ENCODE results near the gene MGRN1. TPM values are rescaled to one million over a fixed set of nuclear protein-coding genes. Genes with fewer than 3 reads are reported as not detected.

MGRN1 gene
- total RNA-seq, 1 experiment from 2014 or later = 61.3 TPM

DNA sequence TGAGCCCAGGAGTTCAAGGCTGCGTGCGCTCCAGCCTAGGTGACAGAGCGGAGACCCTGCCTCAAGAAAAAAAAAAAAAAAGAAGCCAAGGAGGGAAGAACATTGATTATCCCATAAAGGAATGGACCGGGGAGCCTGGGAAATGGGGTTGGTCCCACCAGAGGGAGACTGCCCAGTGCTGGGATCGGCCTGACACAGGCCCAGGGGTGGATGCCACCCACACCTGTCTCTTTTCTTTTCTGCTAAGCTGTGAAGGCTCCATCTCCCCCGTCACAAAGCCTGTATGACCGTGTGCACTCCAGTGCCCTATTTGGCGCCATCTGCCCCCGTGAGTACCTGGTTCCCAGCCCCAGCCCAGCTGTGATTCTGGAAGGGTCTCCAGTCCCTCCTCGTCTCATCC, 25.6 kb upstream of the MGRN1 start:
- POLR2A ChIA-PET = interaction anchor here (5.1 kb wide), 1 partner anchor 17 kb away, joined by 24 read pairs; the partner anchor contains the start of gene UBALD1
- Mint-ChIP-seq H3K4me3 (ENCODE audit: unreplicated experiment) (no peak overlapping the region), H3K27ac (ENCODE audit: low read depth, unreplicated experiment) (no peak overlapping the region), H3K9me3 (ENCODE audit: unreplicated experiment) (no peaks in the 10 kb centered on the region), H3K4me1 (ENCODE audit: insufficient read depth, unreplicated experiment) (no peaks in the 10 kb centered on the region), H3K36me3 (ENCODE audit: insufficient read depth, unreplicated experiment) (no peaks in the 10 kb centered on the region), H3K27me3 (ENCODE audit: insufficient read depth, unreplicated experiment) (peaks cover 11% of the 10 kb centered on the region)
- intact Hi-C loops (cut with micrococcal nuclease) = no loop called here
- CTCF ChIA-PET = interaction anchor here (0.6 to 2.3 kb wide), 3 partner anchors 11 to 15 kb away, joined by 3 to 10 read pairs (median 6); no protein-coding TSS in a partner anchor
- no TSS peak for BruUV-seq (replicated peaks)
- TF ChIP-seq, protein P1, sequence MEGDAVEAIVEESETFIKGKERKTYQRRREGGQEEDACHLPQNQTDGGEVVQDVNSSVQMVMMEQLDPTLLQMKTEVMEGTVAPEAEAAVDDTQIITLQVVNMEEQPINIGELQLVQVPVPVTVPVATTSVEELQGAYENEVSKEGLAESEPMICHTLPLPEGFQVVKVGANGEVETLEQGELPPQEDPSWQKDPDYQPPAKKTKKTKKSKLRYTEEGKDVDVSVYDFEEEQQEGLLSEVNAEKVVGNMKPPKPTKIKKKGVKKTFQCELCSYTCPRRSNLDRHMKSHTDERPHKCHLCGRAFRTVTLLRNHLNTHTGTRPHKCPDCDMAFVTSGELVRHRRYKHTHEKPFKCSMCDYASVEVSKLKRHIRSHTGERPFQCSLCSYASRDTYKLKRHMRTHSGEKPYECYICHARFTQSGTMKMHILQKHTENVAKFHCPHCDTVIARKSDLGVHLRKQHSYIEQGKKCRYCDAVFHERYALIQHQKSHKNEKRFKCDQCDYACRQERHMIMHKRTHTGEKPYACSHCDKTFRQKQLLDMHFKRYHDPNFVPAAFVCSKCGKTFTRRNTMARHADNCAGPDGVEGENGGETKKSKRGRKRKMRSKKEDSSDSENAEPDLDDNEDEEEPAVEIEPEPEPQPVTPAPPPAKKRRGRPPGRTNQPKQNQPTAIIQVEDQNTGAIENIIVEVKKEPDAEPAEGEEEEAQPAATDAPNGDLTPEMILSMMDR (IDR thresholded peaks at IDR 0.05; ENCODE audit: unreplicated experiment) = no peak
- no peak for DNase-seq (ENCODE audit: unreplicated experiment)

DNA sequence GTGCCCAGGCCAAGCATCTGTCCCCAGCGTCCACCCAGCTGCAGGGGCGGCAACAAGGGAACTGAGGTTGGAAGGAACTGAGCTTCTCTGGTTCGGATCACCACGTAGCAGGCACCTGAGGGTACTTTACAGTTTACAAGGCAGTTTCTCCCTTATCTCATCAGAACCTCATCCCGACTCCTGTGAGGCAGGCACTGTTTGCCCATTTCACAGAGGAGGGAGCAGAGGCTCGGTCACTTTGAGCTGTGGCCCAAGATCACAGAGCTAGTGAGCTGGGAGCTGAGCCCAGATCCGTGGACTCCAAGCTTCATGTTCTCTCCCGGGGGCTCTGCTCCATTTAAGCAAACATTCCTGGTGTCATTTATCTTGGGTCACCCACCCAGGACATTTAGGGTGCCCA, 25.1 kb upstream of the MGRN1 start:
- Mint-ChIP-seq H3K36me3 (ENCODE audit: insufficient read depth, unreplicated experiment) (no peaks in the 10 kb centered on the region), H3K27me3 (ENCODE audit: insufficient read depth, unreplicated experiment) (peaks cover 11% of the 10 kb centered on the region), H3K4me3 (ENCODE audit: unreplicated experiment) (no peak overlapping the region), H3K9me3 (ENCODE audit: unreplicated experiment) (no peaks in the 10 kb centered on the region), H3K27ac (ENCODE audit: low read depth, unreplicated experiment) (no peak overlapping the region), H3K4me1 (ENCODE audit: insufficient read depth, unreplicated experiment) (no peaks in the 10 kb centered on the region)
- intact Hi-C loops (cut with micrococcal nuclease) = no loop called here
- TF ChIP-seq, protein P1 (IDR thresholded peaks at IDR 0.05; ENCODE audit: unreplicated experiment) = no peak
- POLR2A ChIA-PET = interaction anchor here (5.1 kb wide), 1 partner anchor 16 kb away, joined by 24 read pairs; the partner anchor contains the start of gene UBALD1
- CTCF ChIA-PET = interaction anchor here (0.6 to 2.3 kb wide), 2 partner anchors 14 to 15 kb away, joined by 3 to 10 read pairs; no protein-coding TSS in a partner anchor
- DNase-seq (ENCODE audit: unreplicated experiment) = no peak
- no TSS peak for BruUV-seq (replicated peaks)

DNA sequence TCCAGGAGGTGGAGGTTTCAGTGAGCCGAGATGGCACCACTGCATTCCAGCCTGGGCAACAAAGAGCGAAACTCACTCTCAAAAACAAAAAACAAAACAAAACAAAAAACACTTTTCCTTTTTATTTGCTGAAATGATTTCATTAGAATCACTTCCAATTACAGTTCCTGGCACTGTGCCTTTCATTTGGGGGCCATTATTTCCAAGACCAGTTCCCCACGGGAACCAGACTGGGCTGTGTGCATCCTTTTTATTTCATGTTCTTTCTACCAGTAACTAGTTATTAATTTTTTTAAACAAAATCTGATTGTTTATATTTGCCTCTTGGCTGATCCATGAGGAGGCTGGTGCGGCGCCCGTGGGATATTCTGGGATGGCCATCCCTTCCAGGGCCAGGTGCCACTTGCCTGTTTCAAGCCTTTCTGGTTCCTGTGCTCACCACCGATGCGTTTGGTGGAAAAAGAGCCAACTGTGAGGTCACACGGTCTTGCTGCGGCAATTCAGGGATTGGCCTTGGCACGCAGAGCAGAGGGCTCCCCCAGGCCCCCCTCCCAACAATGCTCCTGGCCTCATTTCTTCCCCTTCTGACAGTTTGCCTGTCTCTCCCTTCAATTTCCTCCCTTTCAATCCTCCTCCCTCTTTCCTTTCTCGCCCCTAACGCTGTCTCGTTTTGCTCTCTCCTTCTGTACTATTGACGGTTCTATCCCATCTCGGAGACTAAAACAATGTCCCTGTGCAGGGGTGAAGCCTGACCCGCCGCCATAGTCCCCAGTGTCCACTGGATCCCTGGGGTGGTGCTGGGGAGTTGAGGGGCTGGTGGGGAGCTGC, 23.4 kb upstream of the MGRN1 start:
- H3K27ac Mint-ChIP-seq (ENCODE audit: low read depth, unreplicated experiment) = no peak overlapping the region
- no peak overlapping the region for H3K4me3 Mint-ChIP-seq (ENCODE audit: unreplicated experiment)
- ChIA-PET POLR2A (interaction anchor here (5.1 kb wide), 1 partner anchor 15 kb away, joined by 24 read pairs; the partner anchor contains the start of gene UBALD1), CTCF (no interaction called here)
- BruUV-seq (replicated peaks) = no TSS peak
- TF ChIP-seq, protein P1 (IDR thresholded peaks at IDR 0.05; ENCODE audit: unreplicated experiment) = no peak
- H3K4me1 Mint-ChIP-seq (ENCODE audit: insufficient read depth, unreplicated experiment) = no peaks in the 10 kb centered on the region
- H3K27me3 Mint-ChIP-seq (ENCODE audit: insufficient read depth, unreplicated experiment) = peaks cover 11% of the 10 kb centered on the region
- H3K9me3 Mint-ChIP-seq (ENCODE audit: unreplicated experiment) = no peaks in the 10 kb centered on the region
- intact Hi-C loops (cut with micrococcal nuclease) = no loop called here
- peaks cover 3% of the 10 kb centered on the region for H3K36me3 Mint-ChIP-seq (ENCODE audit: insufficient read depth, unreplicated experiment)
- no peak for DNase-seq (ENCODE audit: unreplicated experiment)

DNA sequence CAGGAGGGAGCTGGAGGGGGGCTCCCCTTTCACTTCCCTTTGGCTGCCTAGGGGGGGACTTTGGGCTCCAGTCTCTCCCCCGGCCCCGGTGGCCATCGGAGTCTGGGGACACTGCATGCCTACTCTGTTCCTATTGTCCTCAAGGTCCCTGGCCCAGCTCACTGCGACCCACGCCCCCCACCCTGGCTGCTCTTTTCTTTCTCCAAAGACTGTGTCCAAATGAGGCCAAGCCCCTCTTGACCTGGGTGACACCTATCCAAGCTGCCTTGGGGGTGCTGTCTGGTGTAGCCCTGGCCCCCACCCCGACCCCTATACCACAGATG, 22.8 kb upstream of the MGRN1 start:
- no peak overlapping the region for H3K4me3 Mint-ChIP-seq (ENCODE audit: unreplicated experiment)
- no TSS peak for BruUV-seq (replicated peaks)
- H3K4me1 Mint-ChIP-seq (ENCODE audit: insufficient read depth, unreplicated experiment) = no peaks in the 10 kb centered on the region
- peaks cover 11% of the 10 kb centered on the region for H3K27me3 Mint-ChIP-seq (ENCODE audit: insufficient read depth, unreplicated experiment)
- no peak overlapping the region for H3K27ac Mint-ChIP-seq (ENCODE audit: low read depth, unreplicated experiment)
- ChIA-PET CTCF (no interaction called here), POLR2A (no interaction called here)
- no peak for DNase-seq (ENCODE audit: unreplicated experiment)
- H3K36me3 Mint-ChIP-seq (ENCODE audit: insufficient read depth, unreplicated experiment) = peaks cover 9% of the 10 kb centered on the region
- TF ChIP-seq, protein P1 (IDR thresholded peaks at IDR 0.05; ENCODE audit: unreplicated experiment) = no peak
- intact Hi-C loops (cut with micrococcal nuclease) = no loop called here
- H3K9me3 Mint-ChIP-seq (ENCODE audit: unreplicated experiment) = no peaks in the 10 kb centered on the region

Data from MCF 10A (cell line).